ENCODE results near the gene SLC2A11. TPM values are rescaled to one million over a fixed set of nuclear protein-coding genes. Genes with fewer than 3 reads are reported as not detected.
A peak's percentile ranks its signal among the peaks of the same experiment; 100 is the strongest.
"Not testable (repeated sequence)": the region's sequence is repeated elsewhere in the genome, so short reads cannot be mapped to it uniquely, and the experiment has no call there.

Gene SLC2A11
- total RNA-seq, 2 donors from 2014 or later = 10.0 to 11.1 TPM

DNA sequence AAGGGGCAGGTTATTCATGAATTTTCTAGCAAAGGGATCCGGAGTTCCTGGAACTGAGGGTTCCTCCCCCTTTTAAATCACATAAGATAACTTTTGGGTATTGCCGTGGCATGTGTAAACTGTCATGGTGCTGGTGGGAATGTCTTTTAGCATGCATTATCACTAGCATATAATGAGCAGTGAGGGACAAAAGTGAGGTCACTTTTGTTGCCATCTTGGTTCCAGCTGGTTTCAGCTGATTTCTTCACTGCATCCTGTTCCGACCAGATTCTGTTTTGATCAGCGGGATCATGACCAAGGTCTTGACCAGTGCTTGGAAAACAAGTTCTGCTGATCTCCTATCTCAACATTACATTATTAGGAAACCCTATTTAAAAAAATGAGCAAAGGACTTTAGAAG is 43.9 kb downstream of the SLC2A11 start:
- no peaks in the 10 kb centered on the region for H3K9me3 Mint-ChIP-seq
- H3K27me3 Mint-ChIP-seq (ENCODE audit: low read depth) = peaks cover 10% of the 10 kb centered on the region
- H3K4me1 Mint-ChIP-seq (ENCODE audit: low read depth) = peaks cover 20% of the 10 kb centered on the region
- no peak overlapping the region for H3K27ac Mint-ChIP-seq
- no peak for ATAC-seq (replicated peaks in 1 of 2)
- peaks cover 6 to 7% of the 10 kb centered on the region in 2 donors for H3K36me3 Mint-ChIP-seq (ENCODE audit: insufficient read depth in 2 of 2)
- no peak for DNase-seq
- no peak overlapping the region for H3K4me3 Mint-ChIP-seq

DNA sequence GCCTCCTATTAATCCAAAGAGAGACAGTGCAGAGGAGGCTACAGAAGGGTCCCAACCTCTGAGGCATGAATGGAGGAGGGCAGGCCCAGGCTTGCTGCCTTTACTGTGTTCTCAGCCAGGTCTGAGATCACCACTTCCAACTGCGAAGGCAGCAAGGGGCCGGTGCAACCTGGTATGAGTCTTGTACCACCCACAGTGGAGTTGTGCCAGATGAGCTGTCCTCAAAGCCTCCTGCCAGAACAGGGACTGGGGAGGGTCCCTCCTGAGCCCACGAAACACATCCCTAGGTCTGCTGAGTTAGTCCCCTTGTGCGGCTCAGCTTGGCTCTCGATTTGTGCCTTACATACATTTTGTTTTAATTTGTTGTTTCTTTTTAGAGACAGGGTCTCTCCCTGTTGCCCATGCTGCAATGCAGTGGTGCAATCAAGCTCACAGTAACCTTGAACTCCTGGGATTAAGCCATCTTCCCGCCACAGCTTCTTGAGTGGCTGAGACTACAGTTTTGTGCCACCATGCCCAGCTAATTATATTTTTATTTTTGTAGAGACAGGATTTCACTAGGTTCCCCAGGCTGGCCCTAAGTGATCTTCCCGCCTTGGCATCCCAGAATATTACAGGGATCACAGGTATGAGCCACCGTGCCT is 45.8 kb downstream of the SLC2A11 start:
- Mint-ChIP-seq H3K27me3 (ENCODE audit: low read depth) (peaks cover 10% of the 10 kb centered on the region), H3K4me3 (no peak overlapping the region), H3K36me3 (ENCODE audit: insufficient read depth in 2 of 2) (peaks cover 2 to 6% of the 10 kb centered on the region in 2 donors), H3K27ac (no peak overlapping the region), H3K4me1 (ENCODE audit: low read depth) (peaks cover 9% of the 10 kb centered on the region), H3K9me3 (no peaks in the 10 kb centered on the region)
- DNase-seq = no peak
- ATAC-seq (replicated peaks in 1 of 2) = no peak

DNA sequence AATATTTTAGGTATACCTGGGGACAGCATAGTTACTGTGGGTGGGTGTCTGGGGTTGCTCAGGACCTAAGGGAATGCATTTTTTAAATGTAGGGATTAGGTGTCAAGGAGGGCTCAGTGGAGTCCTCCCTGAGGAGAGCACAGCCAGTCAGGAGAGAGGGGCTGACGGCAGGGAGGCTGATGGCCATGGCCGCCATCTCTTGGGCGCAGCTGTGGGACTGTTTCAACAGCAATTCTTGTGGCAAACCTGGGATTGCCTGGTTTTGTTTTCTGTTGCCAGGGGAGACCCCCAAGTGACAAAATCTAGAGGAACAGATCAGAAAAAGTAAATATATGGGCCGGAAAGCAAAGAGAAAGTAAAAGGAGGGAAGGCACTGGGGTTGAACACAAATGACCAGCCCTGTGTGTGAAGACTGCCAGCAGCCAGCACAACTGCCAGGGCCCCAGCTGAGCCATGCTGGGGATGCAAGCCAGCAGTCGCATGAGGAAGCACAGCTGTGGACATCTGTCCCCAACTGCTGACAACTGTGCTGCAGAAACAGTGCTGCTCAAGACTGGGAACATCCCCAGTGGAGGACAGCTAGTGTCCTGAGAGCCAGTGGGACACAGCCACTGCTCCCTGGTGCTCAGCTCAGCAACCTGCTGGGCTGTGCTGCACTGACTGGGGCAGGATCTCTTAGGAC is 47.0 kb downstream of the SLC2A11 start:
- Mint-ChIP-seq H3K4me3 (no peak overlapping the region), H3K4me1 (ENCODE audit: low read depth) (peaks cover under 1% of the 10 kb centered on the region), H3K9me3 (no peaks in the 10 kb centered on the region), H3K27me3 (ENCODE audit: low read depth) (peaks cover 10% of the 10 kb centered on the region), H3K27ac (no peak overlapping the region), H3K36me3 (ENCODE audit: insufficient read depth in 2 of 2) (peaks cover 0 to under 1% of the 10 kb centered on the region in 2 donors)
- no peak for ATAC-seq (replicated peaks in 1 of 2)
- no peak for DNase-seq

DNA sequence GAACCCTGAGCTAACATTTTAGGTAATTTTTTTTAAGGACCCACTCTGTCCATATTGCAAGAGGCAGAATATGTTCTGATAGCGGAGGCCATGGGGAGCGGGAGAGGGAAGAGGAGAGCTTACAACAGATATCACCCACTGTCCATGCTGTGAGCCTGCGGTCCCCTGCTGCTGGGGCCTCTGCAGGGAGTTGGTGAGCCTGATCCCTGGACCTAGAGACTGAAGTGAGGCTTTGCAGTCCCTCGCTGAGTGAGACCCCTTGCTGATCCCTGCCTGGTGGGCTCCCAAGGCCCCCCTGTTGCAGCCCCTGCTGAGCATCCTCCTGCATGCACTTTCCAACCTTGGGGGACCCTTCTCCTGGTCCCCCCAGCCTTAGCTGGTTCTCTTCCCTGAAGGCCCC is 49.0 kb downstream of the SLC2A11 start:
- no peak for ATAC-seq (replicated peaks in 1 of 2)

DNA sequence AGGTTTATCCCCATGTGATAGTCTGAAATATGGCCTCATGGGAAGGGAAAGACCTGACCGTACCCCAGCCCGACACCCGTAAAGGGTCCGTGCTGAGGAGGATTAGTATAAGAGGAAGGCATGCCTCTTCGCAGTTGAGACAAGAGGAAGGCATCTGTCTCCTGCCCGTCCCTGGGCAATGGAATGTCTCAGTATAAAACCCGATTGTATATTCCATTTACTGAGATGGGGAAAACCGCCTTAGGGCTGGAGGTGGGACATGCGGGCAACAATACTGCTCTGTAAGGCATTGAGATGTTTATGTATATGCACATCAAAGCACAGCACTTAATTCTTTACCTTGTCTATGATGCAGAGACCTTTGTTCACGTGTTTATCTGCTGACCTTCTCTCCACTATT is 49.7 kb downstream of the SLC2A11 start:
- H3K4me1 Mint-ChIP-seq (ENCODE audit: low read depth); ATAC-seq (replicated peaks in 1 of 2); H3K27ac Mint-ChIP-seq; H3K27me3 Mint-ChIP-seq (ENCODE audit: low read depth); H3K9me3 Mint-ChIP-seq; DNase-seq; H3K36me3 Mint-ChIP-seq (ENCODE audit: insufficient read depth in 2 of 2); H3K4me3 Mint-ChIP-seq: not testable (repeated sequence)

More for the DNA sequence above, 49.0 kb downstream of the SLC2A11 start:
- H3K36me3 Mint-ChIP-seq (ENCODE audit: insufficient read depth in 2 of 2) = no peaks in the 10 kb centered on the region
- peaks cover 10% of the 10 kb centered on the region for H3K27me3 Mint-ChIP-seq (ENCODE audit: low read depth)
- H3K4me1 Mint-ChIP-seq (ENCODE audit: low read depth) = peaks cover 5% of the 10 kb centered on the region
- H3K9me3 Mint-ChIP-seq = no peaks in the 10 kb centered on the region
- no peak overlapping the region for H3K27ac Mint-ChIP-seq
- DNase-seq = no peak
- no peak overlapping the region for H3K4me3 Mint-ChIP-seq

DNA sequence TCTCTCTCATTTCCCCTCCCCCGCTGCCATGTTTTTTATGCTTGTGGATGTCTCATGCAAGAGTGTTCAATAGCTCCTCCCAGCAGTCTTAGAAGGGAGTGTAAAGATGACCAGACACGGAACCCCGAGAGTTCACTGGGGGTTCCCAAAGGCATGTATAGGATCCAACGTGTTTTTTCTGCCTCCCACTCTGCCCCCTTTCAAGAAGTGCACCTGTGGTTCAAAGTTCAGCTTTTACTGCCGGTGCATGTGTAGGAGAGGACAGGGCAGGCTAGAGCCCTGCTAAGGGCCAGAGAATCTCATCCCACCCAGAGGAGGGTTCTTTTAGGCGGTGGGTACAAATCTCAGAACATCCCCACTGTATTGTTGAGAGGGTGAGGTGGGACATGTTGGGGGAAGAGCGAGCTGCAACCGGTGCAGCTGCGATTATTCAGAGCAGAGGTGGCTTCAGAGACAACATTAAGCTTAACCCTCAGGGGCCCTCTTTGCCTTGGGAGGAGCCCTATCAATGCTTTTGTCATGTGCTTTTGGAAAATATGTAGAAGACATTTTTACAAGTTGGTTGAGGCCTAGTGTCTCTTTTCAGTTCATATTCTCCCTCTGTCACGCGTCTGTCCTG is 51.0 kb downstream of the SLC2A11 start:
- Mint-ChIP-seq H3K27me3 (ENCODE audit: low read depth) (peaks cover 10% of the 10 kb centered on the region), H3K36me3 (ENCODE audit: insufficient read depth in 2 of 2) (no peaks in the 10 kb centered on the region), H3K27ac (no peak overlapping the region), H3K4me3 (no peak overlapping the region), H3K4me1 (ENCODE audit: low read depth) (peaks cover 15% of the 10 kb centered on the region), H3K9me3 (no peaks in the 10 kb centered on the region)
- ATAC-seq (replicated peaks in 1 of 2) (no peak), DNase-seq (no peak)

DNA sequence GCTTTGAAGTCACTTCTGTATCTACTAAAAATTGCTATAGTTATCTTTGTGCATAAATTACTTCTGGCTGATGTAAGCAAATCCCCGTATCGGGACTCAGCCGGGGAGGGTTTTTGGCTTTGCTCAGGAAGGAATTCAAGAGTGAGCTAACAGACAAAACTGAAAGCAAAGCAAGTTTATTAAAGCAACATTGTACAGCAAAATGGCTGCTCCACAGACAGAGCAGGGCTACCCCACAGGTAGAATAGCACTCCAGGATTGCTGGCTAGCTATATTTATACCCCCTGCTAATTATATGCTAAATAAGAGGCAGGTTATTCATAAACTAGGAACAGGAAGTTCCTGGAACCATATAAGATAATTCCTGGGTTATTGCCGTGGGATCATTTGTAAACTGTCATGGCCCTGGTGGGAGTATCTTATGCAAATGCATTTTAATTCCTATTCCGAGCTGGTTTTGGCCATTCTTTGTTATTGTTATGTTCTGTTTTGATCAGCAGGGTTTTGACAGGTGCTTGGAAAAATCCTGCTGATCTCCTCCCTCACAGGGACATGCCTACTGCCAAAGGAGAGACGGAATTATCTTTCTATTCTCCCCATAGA is 51.7 kb downstream of the SLC2A11 start:
- Mint-ChIP-seq H3K27me3 (ENCODE audit: low read depth) (peaks cover 10% of the 10 kb centered on the region), H3K4me1 (ENCODE audit: low read depth) (peaks cover 22% of the 10 kb centered on the region), H3K4me3 (no peak overlapping the region), H3K27ac (no peak overlapping the region), H3K9me3 (no peaks in the 10 kb centered on the region), H3K36me3 (ENCODE audit: insufficient read depth in 2 of 2) (no peaks in the 10 kb centered on the region)
- DNase-seq (no peak), ATAC-seq (replicated peaks in 1 of 2) (no peak)

DNA sequence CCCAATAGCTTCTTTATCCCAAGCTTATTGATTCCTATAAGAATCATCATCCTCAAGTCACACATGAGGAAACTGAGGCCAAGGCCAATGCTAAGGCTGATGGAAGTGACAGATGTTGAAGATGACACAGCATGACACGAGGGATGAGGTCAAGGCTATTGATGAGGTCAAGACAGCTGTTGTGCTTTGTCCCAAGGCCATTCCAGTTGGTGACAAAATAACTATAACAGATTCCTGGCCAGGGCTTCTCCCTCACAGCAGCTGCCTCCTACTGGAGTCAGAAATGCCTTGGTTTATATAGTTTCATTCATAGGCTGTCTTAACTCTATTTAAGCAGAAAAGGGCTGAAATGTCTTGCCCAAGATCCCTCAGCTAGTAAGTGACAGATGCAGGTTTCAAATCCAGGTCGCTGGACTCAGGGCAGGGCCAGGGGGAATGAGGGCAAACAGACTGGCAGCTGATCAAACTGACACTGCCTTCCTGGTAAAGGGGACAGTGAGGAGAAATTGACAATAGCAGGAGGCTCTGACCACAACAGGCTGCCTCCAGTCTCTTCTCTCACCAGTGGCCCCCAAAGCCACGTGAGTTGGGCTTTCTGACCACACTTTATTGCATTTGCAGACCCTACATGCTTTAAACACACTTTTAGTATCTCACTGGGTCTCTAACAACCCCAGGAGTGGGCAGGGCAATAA is 53.0 kb downstream of the SLC2A11 start:
- DNase-seq (no peak), ATAC-seq (replicated peaks in 1 of 2) (no peak)
- H3K9me3 Mint-ChIP-seq = no peaks in the 10 kb centered on the region
- H3K36me3 Mint-ChIP-seq (ENCODE audit: insufficient read depth in 2 of 2) = no peaks in the 10 kb centered on the region
- peaks cover 3% of the 10 kb centered on the region for H3K27me3 Mint-ChIP-seq (ENCODE audit: low read depth)
- peaks cover 28% of the 10 kb centered on the region for H3K4me1 Mint-ChIP-seq (ENCODE audit: low read depth)
- H3K27ac Mint-ChIP-seq = no peak overlapping the region
- no peak overlapping the region for H3K4me3 Mint-ChIP-seq

DNA sequence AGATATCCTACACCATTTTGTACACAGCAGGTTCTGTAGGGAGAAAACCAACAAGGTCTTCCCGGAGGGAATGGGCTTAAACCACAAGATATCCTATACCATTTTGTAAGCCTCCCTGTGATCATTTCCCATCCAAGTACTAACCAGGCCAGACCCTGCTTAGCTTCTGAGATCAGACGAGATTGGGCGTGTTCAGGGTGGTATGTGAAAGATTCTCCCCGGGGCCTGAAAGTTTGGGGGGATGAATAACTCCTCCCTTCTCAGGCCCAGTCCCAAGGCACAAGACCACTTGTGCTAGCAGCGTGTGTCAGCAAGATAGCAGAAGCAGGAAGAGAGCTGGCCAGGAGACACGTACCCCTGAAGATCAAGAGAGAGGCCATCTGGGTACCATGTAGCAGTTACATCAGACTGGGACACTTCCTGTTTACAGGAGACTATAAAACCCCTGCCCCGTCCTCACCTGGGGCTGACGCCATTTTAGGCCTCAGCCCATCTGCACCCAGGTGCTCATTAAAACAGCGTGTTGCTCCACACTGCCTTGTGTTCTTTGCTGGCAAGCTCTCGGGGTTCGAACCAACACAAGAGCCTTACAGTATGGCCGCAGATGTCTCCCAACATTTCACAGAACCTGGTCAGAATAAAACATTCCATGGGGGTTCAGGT is 53.8 kb downstream of the SLC2A11 start:
- no peaks in the 10 kb centered on the region for H3K9me3 Mint-ChIP-seq
- ATAC-seq (replicated peaks in 1 of 2) = no peak
- H3K36me3 Mint-ChIP-seq (ENCODE audit: insufficient read depth in 2 of 2) = no peaks in the 10 kb centered on the region
- no peak for DNase-seq
- H3K27ac Mint-ChIP-seq = no peak overlapping the region
- no peaks in the 10 kb centered on the region for H3K27me3 Mint-ChIP-seq (ENCODE audit: low read depth)
- H3K4me3 Mint-ChIP-seq = no peak overlapping the region
- H3K4me1 Mint-ChIP-seq (ENCODE audit: low read depth) = peaks cover 28% of the 10 kb centered on the region

DNA sequence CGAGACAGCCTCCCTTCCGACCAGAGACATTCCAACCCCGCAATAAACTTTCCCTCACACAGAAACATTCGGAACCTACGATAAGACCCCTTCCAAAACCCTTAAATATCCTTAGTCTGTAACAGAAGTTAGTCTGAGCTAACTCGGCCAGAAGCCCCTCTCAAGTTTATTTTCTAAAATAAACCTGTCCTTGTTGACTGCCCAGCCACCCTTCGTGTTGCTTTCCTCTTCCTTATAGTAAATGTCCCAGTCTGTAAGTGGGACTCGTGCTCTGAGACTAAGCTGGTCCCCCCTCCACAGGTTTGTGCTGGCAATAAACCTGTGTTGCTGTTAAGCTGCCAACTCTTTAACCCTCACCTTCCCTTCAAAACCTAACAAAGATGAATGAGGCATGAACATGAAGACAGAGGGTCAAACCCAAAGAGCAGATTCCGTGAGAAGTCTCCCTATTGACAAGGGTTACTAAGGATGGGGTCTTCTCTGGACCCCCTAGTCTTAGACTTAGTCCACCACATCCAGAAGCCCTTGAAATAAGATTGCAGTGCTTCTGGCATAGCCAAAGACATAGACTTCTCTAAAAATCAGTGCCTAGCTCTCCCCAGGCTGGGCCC is 54.7 kb downstream of the SLC2A11 start:
- Mint-ChIP-seq H3K36me3 (ENCODE audit: insufficient read depth in 2 of 2) (no peaks in the 10 kb centered on the region), H3K27me3 (ENCODE audit: low read depth) (no peaks in the 10 kb centered on the region), H3K27ac (peak overlapping the region; percentile 54), H3K4me3 (no peak overlapping the region), H3K9me3 (no peaks in the 10 kb centered on the region), H3K4me1 (ENCODE audit: low read depth) (peaks cover 28% of the 10 kb centered on the region)
- ATAC-seq (replicated peaks in 1 of 2) (no peak), DNase-seq (no peak)

DNA sequence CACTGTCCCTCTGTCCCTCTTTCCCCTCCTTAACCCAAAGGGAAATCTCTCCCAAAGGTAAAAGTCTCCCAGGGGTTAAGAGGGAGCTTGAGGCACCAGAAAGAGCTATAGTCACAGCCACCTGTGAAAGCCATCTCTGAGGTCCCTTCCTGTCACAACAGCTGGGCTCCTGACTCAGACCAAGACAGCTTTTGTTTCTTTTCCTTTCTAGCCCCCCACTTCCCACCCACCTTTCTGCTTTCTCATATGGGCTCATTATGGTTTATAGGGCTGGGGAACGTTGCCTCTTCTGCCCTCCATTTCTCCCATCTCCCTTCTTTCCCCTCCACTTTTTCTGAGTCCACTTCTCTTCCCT is 55.6 kb downstream of the SLC2A11 start:
- peak; percentile 31 to 34 for DNase-seq
- no peaks in the 10 kb centered on the region for H3K9me3 Mint-ChIP-seq

DNA sequence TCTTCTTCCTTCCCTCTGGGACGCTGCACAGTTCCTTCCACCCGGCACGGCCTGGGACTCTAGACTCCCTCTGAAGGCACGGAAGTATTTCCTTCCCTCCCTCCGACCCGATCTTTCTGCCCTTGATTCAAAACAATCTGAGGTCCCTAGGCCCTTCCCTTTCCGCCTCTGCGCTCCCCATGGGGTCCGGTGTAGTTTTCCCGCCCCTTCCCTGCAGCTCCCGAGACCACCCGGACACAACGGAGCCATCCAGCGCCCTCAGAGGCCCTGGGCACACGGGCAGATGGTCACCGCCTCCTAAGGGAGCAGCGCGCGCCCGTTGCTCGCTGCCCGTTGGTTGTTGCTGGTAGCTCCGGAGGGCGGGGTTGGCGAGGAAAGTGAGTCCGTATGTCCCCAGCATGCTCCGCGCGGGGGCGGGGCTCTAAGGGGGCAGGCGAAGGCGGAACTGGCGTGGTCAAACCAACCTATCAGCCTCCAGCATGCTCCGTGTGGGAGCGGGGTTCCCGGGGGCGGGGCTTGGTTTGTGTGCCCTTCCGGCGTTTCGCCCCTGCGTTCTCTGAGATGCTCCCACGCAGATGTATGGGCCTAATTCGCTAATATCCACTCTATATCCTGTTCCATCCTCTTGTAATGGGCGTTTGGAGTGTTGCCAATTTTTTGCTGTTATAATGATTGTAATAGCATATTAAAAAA is 56.1 kb downstream of the SLC2A11 start:
- Mint-ChIP-seq H3K4me1 (ENCODE audit: low read depth) (peaks cover 28% of the 10 kb centered on the region), H3K4me3 (peak overlapping the region; percentile 93 to 98), H3K27ac (peak overlapping the region; percentile 95), H3K36me3 (ENCODE audit: insufficient read depth in 2 of 2) (no peaks in the 10 kb centered on the region), H3K27me3 (ENCODE audit: low read depth) (no peaks in the 10 kb centered on the region), H3K9me3 (no peaks in the 10 kb centered on the region)
- DNase-seq (peak; percentile 100), ATAC-seq (replicated peaks in 1 of 2) (peak; percentile 99)

More for the DNA sequence above, 55.6 kb downstream of the SLC2A11 start:
- Mint-ChIP-seq H3K4me3 (peak overlapping the region; percentile 93 to 98), H3K27me3 (ENCODE audit: low read depth) (no peaks in the 10 kb centered on the region), H3K4me1 (ENCODE audit: low read depth) (peaks cover 28% of the 10 kb centered on the region), H3K27ac (peak overlapping the region; percentile 95), H3K36me3 (ENCODE audit: insufficient read depth in 2 of 2) (no peaks in the 10 kb centered on the region)
- peak; percentile 16 to 19 for ATAC-seq (replicated peaks in 1 of 2)

Data from activated T-cell treated with anti-CD3 and anti-CD28 coated beads, Interleukin-2, amount 50 U/mL, for 72 hours (primary cell).